Endodermal cell (in vitro differentiated cells): ENCODE data around the gene CHRM2. TPM values are rescaled to one million over a fixed set of nuclear protein-coding genes. Genes with fewer than 3 reads are reported as not detected.

Experiments
- DNase-seq: peaks from one replicate; pipeline ENCODE4 v3.0.0-alpha.2; 2017
- H3K27ac ChIP-seq: 2 replicates; pipeline ENCODE4 v1.5.1; 2013; ENCODE audit warnings: mild to moderate bottlenecking, low read depth, low read length, moderate library complexity
- H3K27me3 ChIP-seq: 2 replicates; pipeline ENCODE4 v1.6.1; 2013; ENCODE audit warnings: mild to moderate bottlenecking, low read length, moderate library complexity; ENCODE audit not compliant: insufficient read depth, control insufficient read depth, poor library complexity, severe bottlenecking
- H3K36me3 ChIP-seq: 2 replicates; pipeline ENCODE4 v1.7.0; 2013; ENCODE audit warnings: mild to moderate bottlenecking, low read length, moderate library complexity; ENCODE audit not compliant: control insufficient read depth, insufficient read depth
- H3K4me1 ChIP-seq: one replicate; pipeline ENCODE4 v1.7.0; 2013; ENCODE audit warnings: low read length; ENCODE audit not compliant: control insufficient read depth, insufficient read depth
- H3K4me3 ChIP-seq: 2 replicates; pipeline ENCODE4 v1.5.1; 2013; ENCODE audit warnings: mild to moderate bottlenecking, low read length, moderate library complexity
- H3K9ac ChIP-seq: 2 replicates; pipeline ENCODE4 v1.6.1; 2013; ENCODE audit warnings: mild to moderate bottlenecking, low read length, moderate library complexity; ENCODE audit not compliant: poor library complexity, severe bottlenecking; ENCODE audit errors: extremely low read depth
- H3K9me3 ChIP-seq: 2 replicates; pipeline ENCODE4 v1.6.1; 2013; ENCODE audit warnings: mild to moderate bottlenecking, low read length, moderate library complexity; ENCODE audit not compliant: control insufficient read depth
- H3K27ac Mint-ChIP-seq: 2 replicates; pipeline ENCODE4 v1.8.0; 2020; ENCODE audit warnings: mixed read lengths
- H3K27me3 Mint-ChIP-seq: 2 replicates; pipeline ENCODE4 v1.8.0; 2021; ENCODE audit warnings: mild to moderate bottlenecking, mixed read lengths; ENCODE audit not compliant: insufficient read depth
- H3K36me3 Mint-ChIP-seq: 2 replicates; pipeline ENCODE4 v1.8.0; 2020; ENCODE audit warnings: low read depth, mixed read lengths
- H3K4me1 Mint-ChIP-seq: 2 replicates; pipeline ENCODE4 v1.8.0; 2020; ENCODE audit warnings: mixed read lengths
- H3K4me3 Mint-ChIP-seq: 2 replicates; pipeline ENCODE4 v1.8.0; 2020; ENCODE audit warnings: mild to moderate bottlenecking, moderate library complexity, mixed read lengths
- H3K9me3 Mint-ChIP-seq: 2 replicates; pipeline ENCODE4 v1.8.0; 2020; ENCODE audit warnings: mild to moderate bottlenecking, mixed read lengths
- CTCF ChIP-seq: fragments of 200-600 bp; sonication (generic); conservative IDR thresholded peaks from 2 replicates; pipeline ENCODE4 v1.5.0; 2021; ENCODE audit warnings: antibody characterized with exemption, mild to moderate bottlenecking
- WGBS, 2 experiments: methylation state at CpG; one replicate each; pipeline versions ENCODE4 v1.1.5 to v1.1.7; 2013; ENCODE audit warnings: missing lambda C conversion rate in 2 of 2, mixed read lengths in 1 of 2; ENCODE audit not compliant: insufficient coverage in 1 of 2, insufficient read length in 1 of 2; 5-methylcytosine and 5-hydroxymethylcytosine counted together
- total RNA-seq, 2 donors: library from RNA; stranded (reverse); fragmentation: NEBNext Ultra II Directional in 1 of 2; extraction: Animal tissue kit (Norgen Biotek cat#: 25700) in 1 of 2; gene quantifications; 2 replicates in 1 of 2; 3 replicates in 1 of 2; pipeline ENCODE4 v1.2.1, GENCODE V29; 2021

CHRM2 gene
- total RNA-seq, 2 donors from 2014 or later: not detected

GRCh38 chr7:136925044-136925443 is 56.6 kb downstream of the CHRM2 start:
- no peaks in the 10 kb centered on the region for H3K36me3 ChIP-seq
- no peak for TF ChIP-seq CTCF
- no peak for DNase-seq
- Mint-ChIP-seq H3K9me3 (no peaks in the 10 kb centered on the region), H3K36me3 (no peaks in the 10 kb centered on the region), H3K4me3 (no peak overlapping the region), H3K4me1 (peaks cover 7% of the 10 kb centered on the region), H3K27ac (no peak overlapping the region), H3K27me3 (no peaks in the 10 kb centered on the region)
- no peaks in the 10 kb centered on the region for H3K9me3 ChIP-seq
- WGBS, 2 experiments: 83% methylated on average over 3 of the region's 3 CpGs; no CpG with 5 or more reads in 1 of the 2 experiments
- no peak overlapping the region for H3K4me3 ChIP-seq
- no peaks in the 10 kb centered on the region for H3K27me3 ChIP-seq
- no peak overlapping the region for H3K27ac ChIP-seq
- H3K4me1 ChIP-seq: no peaks in the 10 kb centered on the region
- no peak overlapping the region for H3K9ac ChIP-seq

- Histone ChIP-seq H3K9me3 (no peaks in the 10 kb centered on the region), H3K9ac (no peak overlapping the region), H3K36me3 (no peaks in the 10 kb centered on the region), H3K27me3 (no peaks in the 10 kb centered on the region), H3K27ac (no peak overlapping the region), H3K4me1 (no peaks in the 10 kb centered on the region), H3K4me3 (no peak overlapping the region)
- DNase-seq: no peak
- no peak overlapping the region for H3K27ac Mint-ChIP-seq
- H3K36me3 Mint-ChIP-seq: no peaks in the 10 kb centered on the region
- H3K4me3 Mint-ChIP-seq: no peak overlapping the region
- no peak for TF ChIP-seq CTCF
- H3K4me1 Mint-ChIP-seq: peaks cover 7% of the 10 kb centered on the region
- H3K27me3 Mint-ChIP-seq: no peaks in the 10 kb centered on the region
- no peaks in the 10 kb centered on the region for H3K9me3 Mint-ChIP-seq
Measured at GRCh38 chr7:136925556-136925955, 57.1 kb downstream of the CHRM2 start.

- no peak overlapping the region for H3K9ac ChIP-seq
- H3K4me3 Mint-ChIP-seq: no peak overlapping the region
- H3K27me3 Mint-ChIP-seq: no peaks in the 10 kb centered on the region
- no peaks in the 10 kb centered on the region for H3K36me3 Mint-ChIP-seq
- no peak for DNase-seq
- H3K36me3 ChIP-seq: no peaks in the 10 kb centered on the region
- 87 to 94% methylated on average over 2 to 3 of the region's 3 CpGs for WGBS, 2 experiments
- H3K27ac ChIP-seq: no peak overlapping the region
- peaks cover 2% of the 10 kb centered on the region for H3K9me3 Mint-ChIP-seq
- H3K4me1 ChIP-seq: peaks cover 3% of the 10 kb centered on the region
- no peak overlapping the region for H3K4me3 ChIP-seq
- no peak overlapping the region for H3K27ac Mint-ChIP-seq
- H3K27me3 ChIP-seq: no peaks in the 10 kb centered on the region
- no peaks in the 10 kb centered on the region for H3K9me3 ChIP-seq
- H3K4me1 Mint-ChIP-seq: peaks cover 13% of the 10 kb centered on the region
- TF ChIP-seq CTCF: no peak
Measured at GRCh38 chr7:136931169-136931867, 62.9 kb downstream of the CHRM2 start.
